Measurements from ENCODE around the gene ATP6V0C.

DNA sequence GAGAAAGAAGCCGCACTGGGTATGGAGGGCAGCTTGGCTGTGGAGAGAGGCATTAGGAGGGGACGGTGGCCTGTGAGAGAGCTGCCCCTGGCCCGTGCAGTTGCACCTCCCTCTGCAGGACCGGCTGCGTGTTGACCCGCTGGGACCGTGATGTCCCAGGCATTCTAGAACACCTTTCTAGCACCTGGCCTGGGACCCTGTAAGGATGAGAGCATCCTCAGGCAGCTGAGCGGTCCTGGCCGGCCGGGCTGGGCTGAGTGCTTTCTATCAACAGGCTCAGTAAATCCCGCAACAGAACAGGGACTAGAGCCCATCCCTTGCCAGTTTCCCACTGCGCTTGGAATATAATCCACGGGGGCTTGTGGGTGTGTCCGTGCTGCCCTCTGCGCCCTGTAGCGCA is 24.2 kb upstream of the ATP6V0C start:
- TF ChIP-seq POLR2A (IDR thresholded peaks at IDR 0.05): no peak
- TF ChIP-seq CTCF (IDR thresholded peaks at IDR 0.05): no peak

Data from body of pancreas (tissue), 4 donors.